GM18951 (cell line): Measurements from ENCODE around the gene TMA7.

ENCODE experiments used
- POLR2A ChIP-seq: IDR thresholded peaks from 4 replicates; pipeline ENCODE4 v1.6.1; 2011; ENCODE audit warnings: mild to moderate bottlenecking; ENCODE audit not compliant: insufficient read length, insufficient read depth; ENCODE audit errors: extremely low read depth
- in situ Hi-C: fragments of 300-500 bp; cut with MboI; formaldehyde crosslinking; loops from one replicate; pipeline ENCODE4 v1.12.0; 2022; ENCODE audit warnings: low sequenced_read_pairs, mixed read lengths, inconsistent platforms; ENCODE audit not compliant: unreplicated experiment

TMA7 gene

DNA sequence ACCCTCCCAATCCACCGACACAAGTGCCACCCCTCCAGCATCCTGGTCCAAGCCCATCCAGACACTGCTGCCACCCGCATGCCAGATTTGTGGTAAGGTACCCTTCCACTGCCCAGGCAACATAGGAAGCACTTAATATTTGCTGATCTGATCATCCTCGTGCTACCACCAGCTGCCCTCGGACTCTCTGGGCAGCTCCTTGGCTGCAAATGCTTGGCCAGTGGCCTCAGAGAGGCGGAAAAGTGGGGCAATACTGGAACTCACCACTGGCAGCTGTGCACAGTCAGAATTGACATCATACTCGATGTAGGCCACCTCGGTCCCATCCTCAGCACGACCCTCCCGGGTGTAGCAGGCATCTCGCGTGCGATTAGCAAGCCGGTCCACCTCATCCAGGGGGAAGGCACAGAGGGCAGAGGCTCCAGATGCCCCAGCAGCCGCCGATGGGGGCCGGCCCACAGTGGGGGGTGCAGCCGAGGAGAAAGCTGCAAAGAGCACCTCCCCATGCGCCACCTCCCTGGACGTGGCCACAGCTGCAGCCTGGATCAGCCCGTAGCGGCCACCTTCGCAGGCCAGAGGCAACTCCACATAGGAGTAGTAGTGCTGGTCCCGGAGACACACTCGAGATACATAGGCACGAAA lies 16.7 kb upstream of the TMA7 start:
- no peak for TF ChIP-seq POLR2A
- in situ Hi-C loops: no loop called here

GRCh38 chr3:48423883-48424695 lies 16.0 kb upstream of the TMA7 start:
- in situ Hi-C loops: no loop called here
- TF ChIP-seq POLR2A: no peak

DNA sequence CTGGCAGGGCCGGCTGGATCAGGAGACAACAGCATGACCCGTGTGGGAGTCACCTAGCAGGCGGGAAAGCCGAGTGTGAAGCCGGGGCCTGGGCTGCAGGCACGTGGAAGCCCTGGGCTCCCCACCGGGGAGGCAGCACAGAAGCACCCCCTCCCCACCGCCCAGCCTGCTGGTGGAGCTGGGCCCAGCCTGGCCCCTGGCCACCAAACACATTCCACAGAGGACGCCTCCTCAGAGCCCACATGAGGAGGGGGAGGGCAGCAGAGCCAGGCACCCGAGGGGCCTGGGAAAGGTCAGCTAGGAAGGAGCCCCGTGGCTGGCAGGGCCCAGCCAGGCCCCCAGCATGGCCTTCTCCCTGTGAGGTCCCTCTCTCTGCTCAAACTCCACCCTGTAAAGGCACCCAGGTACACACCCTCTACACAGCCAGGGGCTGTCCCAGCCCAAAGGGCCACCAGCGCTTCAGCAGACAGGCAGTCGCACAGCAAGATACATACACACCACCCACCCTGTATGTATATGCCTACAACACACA lies 14.7 kb upstream of the TMA7 start:
- in situ Hi-C loops: no loop called here
- TF ChIP-seq POLR2A: no peak

DNA sequence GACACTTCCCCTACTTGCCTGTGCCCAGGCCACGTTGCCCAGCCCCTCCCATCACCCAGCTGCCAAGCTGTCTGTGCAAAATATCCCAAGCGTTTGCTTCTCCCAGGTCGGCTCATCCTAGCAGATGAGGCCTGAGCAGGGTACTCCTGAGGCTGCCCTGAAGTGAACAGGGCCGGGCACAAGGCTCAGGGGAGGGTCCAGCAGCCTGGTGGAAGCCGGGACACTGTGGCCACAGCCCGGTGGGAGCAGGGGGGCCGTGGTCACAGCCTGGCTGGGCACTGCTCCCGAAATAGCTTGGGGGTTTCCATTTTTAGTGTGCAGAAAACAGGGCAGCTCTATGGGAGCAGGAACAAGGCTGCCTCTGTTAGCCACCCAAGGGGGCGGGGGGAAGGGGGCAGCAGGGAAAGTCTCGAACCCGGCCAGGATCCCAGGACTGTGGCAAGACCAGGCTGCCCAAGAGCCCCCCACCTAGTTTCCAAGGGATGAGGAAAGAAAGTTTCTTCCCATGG lies 13.6 kb upstream of the TMA7 start:
- TF ChIP-seq POLR2A: no peak
- in situ Hi-C loops: no loop called here

GRCh38 chr3:48426944-48427629 lies 13.0 kb upstream of the TMA7 start:
- in situ Hi-C loops: no loop called here
- no peak for TF ChIP-seq POLR2A

- in situ Hi-C loops: no loop called here
- TF ChIP-seq POLR2A: no peak
Measured at GRCh38 chr3:48427630-48427962, 12.5 kb upstream of the TMA7 start.

- in situ Hi-C loops: no loop called here
- no peak for TF ChIP-seq POLR2A
Measured at GRCh38 chr3:48428088-48428571, 11.9 kb upstream of the TMA7 start.

DNA sequence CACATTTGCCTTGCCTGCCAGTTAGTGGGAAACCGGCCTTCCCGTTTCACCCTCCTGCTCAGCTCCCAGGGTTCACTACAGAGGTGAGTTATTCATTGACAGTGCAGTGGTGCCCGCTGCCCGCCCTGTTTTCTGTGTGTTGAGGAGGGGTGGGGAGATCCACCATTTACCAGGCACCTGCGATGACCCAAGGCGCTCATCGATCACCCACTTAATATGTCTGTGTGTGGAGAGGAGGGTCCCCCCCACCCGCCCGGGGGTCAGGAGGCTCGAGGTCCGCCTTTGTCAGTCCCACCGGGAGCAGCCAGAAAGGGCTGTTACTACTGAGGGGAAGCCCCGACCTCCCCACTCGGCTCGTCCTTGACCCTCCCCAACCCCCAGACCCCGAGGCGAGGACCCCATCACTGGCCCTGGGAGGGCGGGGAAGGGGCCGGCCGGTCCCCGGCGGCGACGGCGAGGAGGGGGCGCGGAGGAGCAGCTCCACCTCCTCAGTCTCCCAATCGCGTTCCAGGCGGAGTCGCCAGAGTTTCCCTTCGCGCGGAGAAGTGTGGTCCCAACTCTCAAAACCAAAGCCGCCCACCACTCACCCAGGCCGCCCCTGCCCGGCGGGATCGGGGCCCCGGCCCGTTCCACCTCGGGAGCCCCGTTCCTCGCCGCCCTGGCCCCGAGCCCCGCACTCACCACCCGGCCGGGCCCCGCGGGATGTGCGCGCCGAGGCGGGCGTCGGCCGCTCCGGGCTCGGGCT lies 11.3 kb upstream of the TMA7 start:
- in situ Hi-C loops: no loop called here
- no peak for TF ChIP-seq POLR2A

DNA sequence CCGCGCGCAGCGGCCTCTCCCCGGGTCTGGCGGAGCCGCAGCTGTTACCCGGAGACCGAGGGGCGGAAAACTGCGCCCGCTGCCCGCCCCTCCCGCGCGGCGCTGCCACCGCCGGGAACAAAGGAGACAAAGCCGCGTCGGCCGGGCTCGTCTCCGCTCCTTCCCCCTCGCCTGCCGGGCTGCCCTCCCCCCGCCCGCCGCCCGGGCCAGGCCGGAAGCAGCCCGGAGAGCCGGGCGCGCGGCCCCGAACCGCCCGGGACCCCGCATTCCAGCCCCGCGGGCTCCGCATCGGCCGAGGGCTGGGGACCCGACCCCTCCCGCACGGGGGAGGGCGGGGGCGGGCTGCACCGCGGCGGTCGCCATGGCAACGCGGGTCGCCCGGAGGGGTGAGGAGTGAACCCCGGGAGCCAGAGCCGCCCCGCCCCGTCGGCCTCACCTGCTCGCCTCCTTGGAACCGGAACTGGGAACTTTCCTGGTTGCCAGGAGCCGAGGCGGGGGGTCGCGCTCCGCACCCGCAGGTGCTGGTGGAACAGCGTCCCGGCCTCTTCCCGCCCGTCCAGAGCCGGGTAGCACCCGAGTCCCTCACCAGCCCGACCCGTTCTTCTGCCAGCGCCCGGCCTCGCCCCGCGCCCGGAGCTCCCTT lies 10.6 kb upstream of the TMA7 start:
- TF ChIP-seq POLR2A: peak; percentile 46
- in situ Hi-C loops: no loop called here

GRCh38 chr3:48429960-48430707 lies 9.9 kb upstream of the TMA7 start, which contains the start of gene PLXNB1:
Gene PLXNB1, minus strand, starts transcription at chr3:48430086. Its CDS starts 5,475 bp downstream, at chr3:48424611.
- in situ Hi-C loops: loop anchor here (10.0 kb wide), 1 partner anchor 155 kb away; no protein-coding TSS in a partner anchor
- no peak for TF ChIP-seq POLR2A

GRCh38 chr3:48430708-48431101 lies 9.4 kb upstream of the TMA7 start:
- no peak for TF ChIP-seq POLR2A
- in situ Hi-C loops: loop anchor here (10.0 kb wide), 1 partner anchor 156 kb away; no protein-coding TSS in a partner anchor
